NCI-H1417 (cell line): ENCODE measurements around the gene KIF26A.
"Not testable (repeated sequence)": the region's sequence is repeated elsewhere in the genome, so short reads cannot be mapped to it uniquely, and the experiment has no call there.

Source experiments
- DNase-seq, 3 experiments: peaks; one replicate each; lab custom pipeline; 2025; lab: John Stamatoyannopoulos, UW

KIF26A gene

GRCh38 chr14:104192146-104192882 lies 53.9 kb downstream of the KIF26A start:
- DNase-seq: no peak

GRCh38 chr14:104192883-104193245 lies 54.5 kb downstream of the KIF26A start:
- DNase-seq: no peak

GRCh38 chr14:104194016-104194415 lies 55.6 kb downstream of the KIF26A start:
- no peak for DNase-seq

GRCh38 chr14:104194716-104195115 lies 56.3 kb downstream of the KIF26A start:
- no peak for DNase-seq

- no peak for DNase-seq
Measured at GRCh38 chr14:104195361-104195760, 57.0 kb downstream of the KIF26A start.

- DNase-seq: peak; percentile 24 to 63 (median 36)
Measured at GRCh38 chr14:104195878-104196277, 57.5 kb downstream of the KIF26A start.

GRCh38 chr14:104196461-104197140 lies 58.2 kb downstream of the KIF26A start:
- DNase-seq: no peak

GRCh38 chr14:104197449-104198247 lies 59.3 kb downstream of the KIF26A start:
- DNase-seq: no peak

- peak in 2 of 3 experiments; percentile 39 to 66 for DNase-seq
Measured at GRCh38 chr14:104199266-104199895, 61.0 kb downstream of the KIF26A start.

GRCh38 chr14:104200106-104200505 lies 61.7 kb downstream of the KIF26A start:
- peak in 1 of 3 experiments; percentile 41 for DNase-seq

GRCh38 chr14:104200591-104200990 lies 62.2 kb downstream of the KIF26A start:
- no peak for DNase-seq

GRCh38 chr14:104201063-104201462 lies 62.7 kb downstream of the KIF26A start:
- peak in 2 of 3 experiments; percentile 24 to 26 for DNase-seq

GRCh38 chr14:104201496-104201895 lies 63.1 kb downstream of the KIF26A start:
- DNase-seq: no peak

GRCh38 chr14:104202259-104203070 lies 64.1 kb downstream of the KIF26A start:
- peak; percentile 62 to 96 (median 89) for DNase-seq

GRCh38 chr14:104203071-104203425 lies 64.7 kb downstream of the KIF26A start:
- DNase-seq: no peak

GRCh38 chr14:104204660-104205149 lies 66.3 kb downstream of the KIF26A start:
- no peak for DNase-seq

GRCh38 chr14:104205781-104206180 lies 67.4 kb downstream of the KIF26A start:
- no peak for DNase-seq

- peak; percentile 58 to 96 (median 88) for DNase-seq
Measured at GRCh38 chr14:104206281-104206904, 68.0 kb downstream of the KIF26A start.

- DNase-seq: no peak
Measured at GRCh38 chr14:104207142-104208014, 69.0 kb downstream of the KIF26A start.

- not testable (repeated sequence) for DNase-seq
Measured at GRCh38 chr14:104208015-104208295, 69.6 kb downstream of the KIF26A start.
